HepG2 (cell line): ENCODE data around the gene DLG5. TPM values are rescaled to one million over a fixed set of nuclear protein-coding genes. Genes with fewer than 3 reads are reported as not detected.

ENCODE experiments used
- ELF1 ChIP-seq: sonication (generic); formaldehyde crosslinking; IDR thresholded peaks from 2 replicates; pipeline ENCODE4 v1.4.0; 2020; ENCODE audit warnings: missing genetic modification reagents
- EZH2 ChIP-seq: conservative IDR thresholded peaks from 2 replicates; pipeline ENCODE4 v1.6.1; 2012; ENCODE audit warnings: mild to moderate bottlenecking, low read depth, low read length, moderate library complexity
- GATA4 ChIP-seq: sonication (generic); IDR thresholded peaks from 2 replicates; pipeline ENCODE4 v1.6.1; 2016; ENCODE audit warnings: antibody characterized with exemption, low read depth, borderline replicate concordance
- MYC ChIP-seq: sonication (generic); formaldehyde crosslinking; IDR thresholded peaks from 2 replicates; pipeline ENCODE4 v1.9.0; 2021; ENCODE audit warnings: missing genetic modification reagents, borderline replicate concordance
- NCOA2 ChIP-seq: sonication (generic); formaldehyde crosslinking; IDR thresholded peaks from 2 replicates; pipeline ENCODE4 v1.8.0; 2022; ENCODE audit warnings: inconsistent platforms
- NCOR1 ChIP-seq: fragments of 200-600 bp; sonication (generic); IDR thresholded peaks from 2 replicates; pipeline ENCODE4 v1.7.0; 2017; ENCODE audit warnings: antibody characterized with exemption, low read length, borderline replicate concordance
- SIX1 ChIP-seq: sonication (generic); formaldehyde crosslinking; IDR thresholded peaks from 2 replicates; pipeline ENCODE4 v1.4.0; 2020; ENCODE audit warnings: missing genetic modification reagents, borderline replicate concordance
- SOX13 ChIP-seq, 3 experiments: fragments of 450-650 bp in 1 of 3; sonication (generic) in 1 of 3; formaldehyde crosslinking in 1 of 3; IDR thresholded peaks in 2 of 3; conservative IDR thresholded peaks in 1 of 3; 2 replicates each; pipeline versions ENCODE4 v1.5.0 to v1.6.1; 2016 to 2020; ENCODE audit warnings: antibody characterized with exemption in 1 of 3, mild to moderate bottlenecking in 1 of 3, missing compliant biosample characterization in 1 of 3, missing genetic modification reagents in 1 of 3, moderate library complexity in 1 of 3
- SP4 ChIP-seq: sonication (generic); formaldehyde crosslinking; IDR thresholded peaks from 2 replicates; pipeline ENCODE4 v1.8.1; 2023; ENCODE audit warnings: mild to moderate bottlenecking, missing genetic modification reagents
- SPEN ChIP-seq: sonication (generic); formaldehyde crosslinking; IDR thresholded peaks from 2 replicates; pipeline ENCODE4 v1.5.1; 2020; ENCODE audit warnings: low read depth, mild to moderate bottlenecking, missing genetic modification reagents
- THAP11 ChIP-seq: IDR thresholded peaks from 2 replicates; pipeline ENCODE4 v1.6.1; 2016; ENCODE audit warnings: missing biosample characterization, missing genetic modification reagents
- ZMYM3 ChIP-seq: sonication (generic); formaldehyde crosslinking; IDR thresholded peaks from 2 replicates; pipeline ENCODE4 v1.5.1; 2020; ENCODE audit warnings: mild to moderate bottlenecking, missing genetic modification reagents
- ZMYM4 ChIP-seq: sonication (generic); formaldehyde crosslinking; IDR thresholded peaks from 2 replicates; pipeline ENCODE4 v1.8.1; 2023; ENCODE audit warnings: mild to moderate bottlenecking, missing genetic modification reagents
- ZNF205 ChIP-seq: IDR thresholded peaks from 2 replicates; pipeline ENCODE4 v1.6.1; 2018; ENCODE audit warnings: missing biosample characterization, missing genetic modification reagents
- ZNF30 ChIP-seq: sonication (generic); formaldehyde crosslinking; IDR thresholded peaks from 2 replicates; pipeline ENCODE4 v1.5.0; 2020; ENCODE audit warnings: mild to moderate bottlenecking, missing genetic modification reagents
- ZNF724P ChIP-seq: sonication (generic); formaldehyde crosslinking; IDR thresholded peaks from 2 replicates; pipeline ENCODE4 v1.8.0; 2022; ENCODE audit warnings: missing genetic modification reagents, borderline replicate concordance
- ZNF776 ChIP-seq: sonication (generic); formaldehyde crosslinking; IDR thresholded peaks from 2 replicates; pipeline ENCODE4 v1.4.0; 2020; ENCODE audit warnings: mild to moderate bottlenecking, missing genetic modification reagents
- polyA plus RNA-seq, 8 experiments: library from polyadenylated mRNA; depleted of rRNA in 3 of 8; stranded (reverse) in 7 of 8; unstranded in 1 of 8; fragments of >200 nt; fragmentation: Illumina TruSeq in 4 of 8; extraction: Trizol in 4 of 8; gene quantifications; 2 replicates each; pipeline versions ENCODE4 v1.2.1 to v1.2.3, GENCODE V29; 2011 to 2016; ENCODE audit warnings: low read depth in 4 of 8, missing spikeins in 1 of 8, mixed read lengths in 1 of 8; ENCODE audit not compliant: insufficient read depth in 1 of 8
- total RNA-seq, 5 experiments: library from RNA; depleted of rRNA; stranded (reverse); fragments of >200 nt; fragmentation: Illumina TruSeq; extraction: Trizol; gene quantifications; 2 replicates each; pipeline ENCODE4 v1.2.3, GENCODE V29; 2016; ENCODE audit warnings: low read depth in 1 of 5
- TF ChIP-seq, protein P1 (sequence below): IDR thresholded peaks from 2 replicates; pipeline ENCODE4 v1.6.1; 2016; ENCODE audit warnings: mild to moderate bottlenecking, missing biosample characterization, missing genetic modification reagents
- TF ChIP-seq, protein P2 (sequence below): sonication (generic); formaldehyde crosslinking; IDR thresholded peaks from 2 replicates; pipeline ENCODE4 v1.4.0; 2020; ENCODE audit warnings: missing genetic modification reagents, borderline replicate concordance
- TF ChIP-seq, protein P3 (sequence below): IDR thresholded peaks from 2 replicates; pipeline ENCODE4 v1.6.1; 2012; ENCODE audit warnings: inconsistent platforms
- TF ChIP-seq, protein P4 (sequence below): IDR thresholded peaks from 2 replicates; pipeline ENCODE4 v1.6.1; 2016; ENCODE audit warnings: low read depth
- TF ChIP-seq, protein P5 (sequence below): IDR thresholded peaks from 2 replicates; pipeline ENCODE4 v1.6.1; 2018; ENCODE audit warnings: missing genetic modification reagents

The DLG5 gene
- total and polyA plus RNA-seq, 2 of the 13 experiments (the other 11 are each of a cell fraction or from before 2014, with no cell fraction given) = 15.5 to 18.2 TPM

DNA sequence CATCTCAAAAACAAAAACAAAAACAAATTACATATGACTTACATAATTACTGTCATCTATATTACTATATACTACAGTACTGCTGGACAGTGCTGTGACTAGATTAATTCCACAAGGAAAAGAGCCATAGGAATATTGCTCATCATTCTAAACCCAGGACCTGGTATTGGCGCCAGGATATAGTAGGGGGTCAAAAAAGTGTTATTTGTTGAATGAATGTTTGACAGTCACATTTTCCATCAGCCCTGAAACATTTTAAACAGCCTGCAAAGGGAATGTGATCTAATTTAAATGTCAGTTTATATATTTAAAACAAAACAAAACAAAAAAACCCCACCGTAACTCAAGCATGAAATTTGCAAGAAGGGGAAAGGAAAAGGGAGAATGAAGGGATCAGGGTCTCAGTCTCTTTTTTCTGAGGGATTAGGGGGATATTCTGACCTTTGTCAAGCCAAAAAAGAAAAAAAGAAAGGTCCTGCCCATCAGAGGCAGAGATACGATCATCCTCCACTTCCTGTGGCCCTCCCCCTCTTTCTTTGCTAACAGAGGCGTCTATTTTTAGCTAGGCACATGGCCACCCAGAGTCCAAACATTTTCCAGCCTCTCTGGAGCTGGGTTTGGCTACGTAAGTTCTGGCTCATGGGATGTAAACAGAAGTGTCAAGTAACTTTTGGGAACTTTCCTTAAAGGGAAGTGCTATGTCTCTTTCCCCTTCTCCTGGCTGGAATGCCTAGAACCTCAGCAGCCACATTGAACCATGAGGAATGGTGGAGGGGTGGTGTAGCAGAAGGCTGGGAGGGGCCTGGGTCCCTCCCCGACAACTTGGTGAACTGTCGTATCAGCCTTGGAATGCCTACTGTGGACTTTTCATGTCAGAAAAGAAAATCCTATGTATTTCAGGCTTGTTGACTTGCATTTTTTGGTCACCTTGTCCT is 44.6 kb upstream of the DLG5 start (continued):
- TF ChIP-seq, protein P1, sequence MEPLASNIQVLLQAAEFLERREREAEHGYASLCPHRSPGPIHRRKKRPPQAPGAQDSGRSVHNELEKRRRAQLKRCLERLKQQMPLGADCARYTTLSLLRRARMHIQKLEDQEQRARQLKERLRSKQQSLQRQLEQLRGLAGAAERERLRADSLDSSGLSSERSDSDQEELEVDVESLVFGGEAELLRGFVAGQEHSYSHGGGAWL (CRISPR knock-in tag) = no peak
- TF ChIP-seq ZNF724P (CRISPR knock-in tag) (no peak), MYC (CRISPR knock-in tag) (peak; percentile 72), THAP11 (CRISPR knock-in tag) (peak; percentile 48), GATA4 (peak; percentile 27; the same call in 1 of the 2 replicates), NCOR1 (peak; percentile 35; the same call in 1 of the 2 replicates), ZNF30 (no peak), ZMYM3 (CRISPR knock-in tag) (peak; percentile 77; the same call in 1 of the 2 replicates), ZNF205 (CRISPR knock-in tag) (no peak), SOX13 (IDR thresholded peaks at IDR 0.05) (no peak), SOX13 (CRISPR knock-in tag; conservative IDR thresholded peaks at IDR 0.05 in 1 of 2, IDR thresholded peaks at IDR 0.05 in 1 of 2) (peak in 1 of 2 experiments; percentile 78; a peak in 2 of 4 replicates), NCOA2 (peak; percentile 81), EZH2 (no peak), ZMYM4 (peak; percentile 61; the same call in 1 of the 2 replicates), SPEN (CRISPR knock-in tag) (no peak), ZNF776 (no peak), SP4 (CRISPR knock-in tag) (no peak), SIX1 (peak; percentile 79; the same call in 1 of the 2 replicates), ELF1 (CRISPR knock-in tag) (no peak)
- TF ChIP-seq, protein P2, sequence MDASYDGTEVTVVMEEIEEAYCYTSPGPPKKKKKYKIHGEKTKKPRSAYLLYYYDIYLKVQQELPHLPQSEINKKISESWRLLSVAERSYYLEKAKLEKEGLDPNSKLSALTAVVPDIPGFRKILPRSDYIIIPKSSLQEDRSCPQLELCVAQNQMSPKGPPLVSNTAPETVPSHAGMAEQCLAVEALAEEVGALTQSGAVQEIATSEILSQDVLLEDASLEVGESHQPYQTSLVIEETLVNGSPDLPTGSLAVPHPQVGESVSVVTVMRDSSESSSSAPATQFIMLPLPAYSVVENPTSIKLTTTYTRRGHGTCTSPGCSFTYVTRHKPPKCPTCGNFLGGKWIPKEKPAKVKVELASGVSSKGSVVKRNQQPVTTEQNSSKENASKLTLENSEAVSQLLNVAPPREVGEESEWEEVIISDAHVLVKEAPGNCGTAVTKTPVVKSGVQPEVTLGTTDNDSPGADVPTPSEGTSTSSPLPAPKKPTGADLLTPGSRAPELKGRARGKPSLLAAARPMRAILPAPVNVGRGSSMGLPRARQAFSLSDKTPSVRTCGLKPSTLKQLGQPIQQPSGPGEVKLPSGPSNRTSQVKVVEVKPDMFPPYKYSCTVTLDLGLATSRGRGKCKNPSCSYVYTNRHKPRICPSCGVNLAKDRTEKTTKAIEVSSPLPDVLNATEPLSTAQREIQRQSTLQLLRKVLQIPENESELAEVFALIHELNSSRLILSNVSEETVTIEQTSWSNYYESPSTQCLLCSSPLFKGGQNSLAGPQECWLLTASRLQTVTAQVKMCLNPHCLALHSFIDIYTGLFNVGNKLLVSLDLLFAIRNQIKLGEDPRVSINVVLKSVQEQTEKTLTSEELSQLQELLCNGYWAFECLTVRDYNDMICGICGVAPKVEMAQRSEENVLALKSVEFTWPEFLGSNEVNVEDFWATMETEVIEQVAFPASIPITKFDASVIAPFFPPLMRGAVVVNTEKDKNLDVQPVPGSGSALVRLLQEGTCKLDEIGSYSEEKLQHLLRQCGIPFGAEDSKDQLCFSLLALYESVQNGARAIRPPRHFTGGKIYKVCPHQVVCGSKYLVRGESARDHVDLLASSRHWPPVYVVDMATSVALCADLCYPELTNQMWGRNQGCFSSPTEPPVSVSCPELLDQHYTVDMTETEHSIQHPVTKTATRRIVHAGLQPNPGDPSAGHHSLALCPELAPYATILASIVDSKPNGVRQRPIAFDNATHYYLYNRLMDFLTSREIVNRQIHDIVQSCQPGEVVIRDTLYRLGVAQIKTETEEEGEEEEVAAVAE (CRISPR knock-in tag) = no peak
- TF ChIP-seq, protein P3, sequence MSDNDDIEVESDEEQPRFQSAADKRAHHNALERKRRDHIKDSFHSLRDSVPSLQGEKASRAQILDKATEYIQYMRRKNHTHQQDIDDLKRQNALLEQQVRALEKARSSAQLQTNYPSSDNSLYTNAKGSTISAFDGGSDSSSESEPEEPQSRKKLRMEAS = peak; percentile 86
- TF ChIP-seq, protein P4, sequence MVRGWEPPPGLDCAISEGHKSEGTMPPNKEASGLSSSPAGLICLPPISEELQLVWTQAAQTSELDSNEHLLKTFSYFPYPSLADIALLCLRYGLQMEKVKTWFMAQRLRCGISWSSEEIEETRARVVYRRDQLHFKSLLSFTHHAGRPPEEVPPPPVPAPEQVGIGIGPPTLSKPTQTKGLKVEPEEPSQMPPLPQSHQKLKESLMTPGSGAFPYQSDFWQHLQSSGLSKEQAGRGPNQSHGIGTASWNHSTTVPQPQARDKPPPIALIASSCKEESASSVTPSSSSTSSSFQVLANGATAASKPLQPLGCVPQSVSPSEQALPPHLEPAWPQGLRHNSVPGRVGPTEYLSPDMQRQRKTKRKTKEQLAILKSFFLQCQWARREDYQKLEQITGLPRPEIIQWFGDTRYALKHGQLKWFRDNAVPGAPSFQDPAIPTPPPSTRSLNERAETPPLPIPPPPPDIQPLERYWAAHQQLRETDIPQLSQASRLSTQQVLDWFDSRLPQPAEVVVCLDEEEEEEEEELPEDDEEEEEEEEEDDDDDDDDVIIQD = peak; percentile 54; the same call in 1 of the 2 replicates
- TF ChIP-seq, protein P5, sequence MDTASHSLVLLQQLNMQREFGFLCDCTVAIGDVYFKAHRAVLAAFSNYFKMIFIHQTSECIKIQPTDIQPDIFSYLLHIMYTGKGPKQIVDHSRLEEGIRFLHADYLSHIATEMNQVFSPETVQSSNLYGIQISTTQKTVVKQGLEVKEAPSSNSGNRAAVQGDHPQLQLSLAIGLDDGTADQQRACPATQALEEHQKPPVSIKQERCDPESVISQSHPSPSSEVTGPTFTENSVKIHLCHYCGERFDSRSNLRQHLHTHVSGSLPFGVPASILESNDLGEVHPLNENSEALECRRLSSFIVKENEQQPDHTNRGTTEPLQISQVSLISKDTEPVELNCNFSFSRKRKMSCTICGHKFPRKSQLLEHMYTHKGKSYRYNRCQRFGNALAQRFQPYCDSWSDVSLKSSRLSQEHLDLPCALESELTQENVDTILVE (CRISPR knock-in tag) = no peak; the same call in 1 of the 2 replicates
